Measurements from ENCODE around the gene RCOR3. TPM values are rescaled to one million over a fixed set of nuclear protein-coding genes. Genes with fewer than 3 reads are reported as not detected.

The RCOR3 gene
- total RNA-seq, 6 donors from 2014 or later: 27.2 to 97.4 (median 46.5) TPM

DNA sequence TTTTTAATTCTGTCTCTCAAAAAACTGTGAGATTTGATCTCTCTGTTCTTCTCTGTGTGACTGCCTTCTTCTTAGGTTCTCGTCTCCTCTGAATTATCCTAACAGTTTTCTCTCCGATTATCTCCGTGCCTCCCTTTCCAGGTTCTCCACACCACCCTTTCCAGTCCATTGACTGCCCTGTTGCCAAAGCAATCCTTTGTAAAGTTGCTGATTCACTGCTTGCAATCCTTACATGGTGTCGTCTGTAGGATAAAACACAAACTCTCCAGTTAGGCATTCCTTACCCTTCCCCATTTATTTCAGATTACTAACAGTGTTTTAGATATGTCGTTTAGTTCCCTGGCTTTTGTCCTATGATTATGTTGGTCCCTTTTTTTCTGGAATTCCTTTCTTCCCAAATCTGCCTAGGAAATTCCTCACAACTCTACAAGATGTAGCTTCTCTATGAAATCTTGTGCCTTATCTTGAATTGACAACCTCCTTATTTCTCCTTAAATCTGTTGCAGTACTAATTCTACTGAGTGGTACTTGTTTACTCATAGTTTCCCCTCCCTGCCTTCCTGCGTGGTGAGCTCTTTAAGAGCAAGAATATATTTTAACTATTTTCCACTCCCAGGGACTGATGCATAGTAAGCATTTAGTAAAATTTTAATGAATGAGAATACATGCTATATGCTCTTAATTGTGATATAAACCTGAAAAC lies 22.3 kb downstream of the RCOR3 start:
- TF ChIP-seq POLR2AphosphoS5 (IDR thresholded peaks at IDR 0.05): no peak
- TF ChIP-seq POLR2A (IDR thresholded peaks at IDR 0.05): no peak
- TF ChIP-seq, protein P1, sequence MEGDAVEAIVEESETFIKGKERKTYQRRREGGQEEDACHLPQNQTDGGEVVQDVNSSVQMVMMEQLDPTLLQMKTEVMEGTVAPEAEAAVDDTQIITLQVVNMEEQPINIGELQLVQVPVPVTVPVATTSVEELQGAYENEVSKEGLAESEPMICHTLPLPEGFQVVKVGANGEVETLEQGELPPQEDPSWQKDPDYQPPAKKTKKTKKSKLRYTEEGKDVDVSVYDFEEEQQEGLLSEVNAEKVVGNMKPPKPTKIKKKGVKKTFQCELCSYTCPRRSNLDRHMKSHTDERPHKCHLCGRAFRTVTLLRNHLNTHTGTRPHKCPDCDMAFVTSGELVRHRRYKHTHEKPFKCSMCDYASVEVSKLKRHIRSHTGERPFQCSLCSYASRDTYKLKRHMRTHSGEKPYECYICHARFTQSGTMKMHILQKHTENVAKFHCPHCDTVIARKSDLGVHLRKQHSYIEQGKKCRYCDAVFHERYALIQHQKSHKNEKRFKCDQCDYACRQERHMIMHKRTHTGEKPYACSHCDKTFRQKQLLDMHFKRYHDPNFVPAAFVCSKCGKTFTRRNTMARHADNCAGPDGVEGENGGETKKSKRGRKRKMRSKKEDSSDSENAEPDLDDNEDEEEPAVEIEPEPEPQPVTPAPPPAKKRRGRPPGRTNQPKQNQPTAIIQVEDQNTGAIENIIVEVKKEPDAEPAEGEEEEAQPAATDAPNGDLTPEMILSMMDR (IDR thresholded peaks at IDR 0.05): no peak
- no peak for TF ChIP-seq EP300 (IDR thresholded peaks at IDR 0.05)
- DNase-seq (no peak), ATAC-seq (ENCODE audit: low FRiP score in 2 of 2) (no peak)
- Histone ChIP-seq H3K36me3 (peaks cover 10 to 82% (median 30%) of the 10 kb centered on the region in 4 donors), H3K27me3 (no peaks in the 10 kb centered on the region), H3K4me3 (no peak overlapping the region), H3K9me3 (no peaks in the 10 kb centered on the region), H3K27ac (no peak overlapping the region), H3K4me1 (no peaks in the 10 kb centered on the region)
- WGBS, 2 donors: 80% methylated on average over 6 of the region's 6 CpGs

DNA sequence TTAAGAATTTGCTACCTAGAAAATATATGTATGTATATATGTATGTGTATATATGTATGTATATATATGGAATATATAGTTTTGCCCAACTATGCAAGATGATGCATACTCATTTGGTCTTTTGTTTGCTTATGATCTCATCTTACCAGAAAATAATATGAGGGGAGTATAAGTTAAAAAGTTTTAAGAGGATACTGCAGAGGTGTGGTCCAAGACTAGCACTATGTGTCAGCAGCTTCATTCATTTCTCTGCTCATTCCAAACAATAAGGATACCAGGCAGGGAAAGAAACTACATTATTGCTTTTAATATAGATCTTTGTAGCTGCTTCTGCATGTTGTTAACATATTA lies 22.8 kb downstream of the RCOR3 start:
- TF ChIP-seq POLR2AphosphoS5 (IDR thresholded peaks at IDR 0.05): no peak
- no peak for TF ChIP-seq POLR2A (IDR thresholded peaks at IDR 0.05)
- no peak for TF ChIP-seq EP300 (IDR thresholded peaks at IDR 0.05)
- TF ChIP-seq, protein P1 (IDR thresholded peaks at IDR 0.05): no peak
- ATAC-seq (ENCODE audit: low FRiP score in 2 of 2) (no peak), DNase-seq (no peak)
- H3K27ac ChIP-seq: no peak overlapping the region
- no peaks in the 10 kb centered on the region for H3K27me3 ChIP-seq
- peaks cover 0 to 2% (median 0%) of the 10 kb centered on the region in 4 donors for H3K4me1 ChIP-seq
- H3K36me3 ChIP-seq: peaks cover 13 to 82% (median 30%) of the 10 kb centered on the region in 4 donors
- H3K9me3 ChIP-seq: no peaks in the 10 kb centered on the region
- H3K4me3 ChIP-seq: no peak overlapping the region

DNA sequence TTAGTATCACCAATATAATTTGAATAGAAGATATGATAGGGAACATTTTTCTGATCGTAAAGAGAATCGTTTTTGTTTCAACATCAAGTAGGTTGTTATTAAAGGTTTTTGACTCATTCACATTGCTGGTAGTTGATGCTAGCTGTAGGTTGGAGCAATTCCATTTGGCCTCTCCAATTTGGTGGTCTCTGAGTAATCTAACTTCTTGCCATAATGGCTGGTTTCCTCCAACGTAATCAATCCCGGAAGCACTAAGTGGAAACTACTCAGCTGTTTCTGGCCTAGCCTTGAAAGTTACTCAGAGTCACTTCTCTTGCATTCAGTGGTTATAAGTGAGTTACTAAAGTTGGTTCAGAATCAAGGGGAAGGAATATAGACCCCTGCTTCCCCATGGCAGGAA lies 26.0 kb downstream of the RCOR3 start:
- Histone ChIP-seq H3K27ac (no peak overlapping the region), H3K4me1 (peaks cover 0 to 5% (median 0%) of the 10 kb centered on the region in 4 donors), H3K4me3 (no peak overlapping the region), H3K36me3 (peaks cover 19 to 74% (median 38%) of the 10 kb centered on the region in 4 donors), H3K9me3 (no peaks in the 10 kb centered on the region), H3K27me3 (no peaks in the 10 kb centered on the region)
- DNase-seq (no peak), ATAC-seq (ENCODE audit: low FRiP score in 2 of 2) (no peak)
- TF ChIP-seq POLR2AphosphoS5 (IDR thresholded peaks at IDR 0.05) (no peak), EP300 (IDR thresholded peaks at IDR 0.05) (no peak), POLR2A (IDR thresholded peaks at IDR 0.05) (no peak)
- TF ChIP-seq, protein P1 (IDR thresholded peaks at IDR 0.05): no peak
- WGBS, 2 donors: 94 to 95% methylated on average over 4 of the region's 4 CpGs

DNA sequence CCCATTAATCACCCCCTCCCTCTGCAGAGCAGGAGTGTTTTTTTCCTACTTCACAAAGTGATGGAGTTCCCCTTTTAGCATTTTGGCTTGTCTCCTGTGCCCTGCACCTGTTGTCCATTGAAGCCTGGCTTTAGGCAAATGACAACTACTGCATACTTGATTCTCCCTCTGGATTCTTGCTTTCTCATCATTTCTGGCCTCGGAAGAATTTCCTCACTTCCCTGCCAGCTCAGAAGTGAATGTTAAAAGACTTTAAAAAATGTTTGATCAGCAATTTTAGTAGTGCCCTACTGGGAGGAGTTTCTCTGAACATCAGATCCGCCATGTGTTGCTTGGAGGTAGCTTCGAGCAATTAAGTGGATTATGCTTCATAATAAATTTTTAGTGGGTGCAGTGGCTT lies 28.1 kb downstream of the RCOR3 start:
- H3K36me3 ChIP-seq: peaks cover 22 to 76% (median 44%) of the 10 kb centered on the region in 4 donors
- H3K27me3 ChIP-seq: no peaks in the 10 kb centered on the region
- peaks cover 0 to 5% (median 0%) of the 10 kb centered on the region in 4 donors for H3K4me1 ChIP-seq
- no peaks in the 10 kb centered on the region for H3K9me3 ChIP-seq
- DNase-seq (no peak), ATAC-seq (ENCODE audit: low FRiP score in 2 of 2) (no peak)
- no peak overlapping the region for H3K27ac ChIP-seq
- TF ChIP-seq POLR2A (IDR thresholded peaks at IDR 0.05) (no peak), EP300 (IDR thresholded peaks at IDR 0.05) (no peak), POLR2AphosphoS5 (IDR thresholded peaks at IDR 0.05) (no peak)
- TF ChIP-seq, protein P1 (IDR thresholded peaks at IDR 0.05): no peak
- 75 to 80% methylated on average over 3 of the region's 3 CpGs for whole genome bisulfite sequencing, 2 donors
- no peak overlapping the region for H3K4me3 ChIP-seq

DNA sequence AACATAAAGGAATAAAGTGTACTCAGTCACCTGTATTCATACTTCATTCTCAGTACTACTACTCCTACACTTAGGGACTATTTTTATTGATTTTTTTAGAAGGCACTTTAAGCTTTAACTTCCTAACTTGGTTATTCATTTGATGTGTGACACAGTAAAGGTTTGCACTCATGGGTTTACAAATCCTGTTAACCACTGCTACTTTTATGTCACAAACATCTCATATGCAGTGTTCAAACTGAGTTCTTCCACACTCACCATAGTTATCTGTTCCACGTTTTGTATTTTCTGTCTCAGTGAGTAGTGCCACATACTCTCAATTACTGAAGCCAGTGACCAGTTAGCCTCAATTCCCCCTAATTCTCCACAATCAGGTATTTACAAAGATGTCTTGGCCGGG lies 33.2 kb downstream of the RCOR3 start:
- 95 to 98% methylated on average over 2 of the region's 2 CpGs for WGBS, 2 donors
- DNase-seq: no peak

More for the DNA sequence above, 33.2 kb downstream of the RCOR3 start:
- H3K9me3 ChIP-seq: no peaks in the 10 kb centered on the region
- H3K4me1 ChIP-seq: no peaks in the 10 kb centered on the region
- peaks cover 19 to 88% (median 40%) of the 10 kb centered on the region in 4 donors for H3K36me3 ChIP-seq
- TF ChIP-seq EP300 (IDR thresholded peaks at IDR 0.05): no peak
- TF ChIP-seq, protein P1 (IDR thresholded peaks at IDR 0.05): no peak
- no peak for TF ChIP-seq POLR2A (IDR thresholded peaks at IDR 0.05)
- no peak for TF ChIP-seq POLR2AphosphoS5 (IDR thresholded peaks at IDR 0.05)
- no peak overlapping the region for H3K27ac ChIP-seq
- ATAC-seq (ENCODE audit: low FRiP score in 2 of 2): no peak
- H3K4me3 ChIP-seq: no peak overlapping the region
- H3K27me3 ChIP-seq: no peaks in the 10 kb centered on the region

All from upper lobe of left lung (tissue), 6 donors.